ENCODE data around the gene CAMTA1. TPM values are rescaled to one million over a fixed set of nuclear protein-coding genes. Genes with fewer than 3 reads are reported as not detected.
"Not testable (repeated sequence)": the region's sequence is repeated elsewhere in the genome, so short reads cannot be mapped to it uniquely, and the experiment has no call there.

Gene CAMTA1
- total and polyA plus RNA-seq, 4 donors: 90.5 to 236 (median 195) TPM

DNA sequence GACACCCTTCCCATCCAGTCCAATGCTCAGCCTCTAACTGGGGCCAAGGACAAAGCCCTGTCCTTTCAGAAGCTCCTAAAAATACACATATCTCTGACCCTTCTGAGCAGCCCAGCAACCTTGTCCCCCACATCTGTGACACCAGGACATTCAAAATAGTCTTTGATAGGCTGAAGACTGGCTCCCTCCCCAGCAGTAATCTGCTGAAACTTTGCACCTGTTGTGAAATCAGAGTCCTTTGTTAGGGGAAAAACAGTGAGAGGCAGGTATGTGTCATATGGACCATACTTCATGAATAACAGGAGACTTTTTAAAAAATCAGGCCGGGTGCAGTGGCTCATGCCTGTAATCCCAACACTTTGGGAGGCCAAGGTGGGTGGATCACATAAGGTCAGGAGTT, 903.4 kb downstream of the CAMTA1 start:
- no peaks in the 10 kb centered on the region for H3K27me3 ChIP-seq (ENCODE audit: control insufficient read depth, insufficient read depth, low read length)
- no peaks in the 10 kb centered on the region for H3K9me3 ChIP-seq (ENCODE audit: control insufficient read depth, insufficient read depth, low read length)
- H3K4me3 ChIP-seq (ENCODE audit: low read depth, low read length): no peak overlapping the region
- no peak for DNase-seq (ENCODE audit: low read depth in 4 of 6, low spot score in 6 of 6)
- H3K27ac ChIP-seq (ENCODE audit: low read depth, low read length): no peak overlapping the region
- H3K4me1 ChIP-seq (ENCODE audit: control insufficient read depth, insufficient read depth, low read length): no peaks in the 10 kb centered on the region
- 100% methylated on average over 1 of the region's 1 CpG for WGBS (ENCODE audit: insufficient coverage)
- peaks cover 31% of the 10 kb centered on the region for H3K36me3 ChIP-seq (ENCODE audit: control insufficient read depth, insufficient read depth, low read length)

DNA sequence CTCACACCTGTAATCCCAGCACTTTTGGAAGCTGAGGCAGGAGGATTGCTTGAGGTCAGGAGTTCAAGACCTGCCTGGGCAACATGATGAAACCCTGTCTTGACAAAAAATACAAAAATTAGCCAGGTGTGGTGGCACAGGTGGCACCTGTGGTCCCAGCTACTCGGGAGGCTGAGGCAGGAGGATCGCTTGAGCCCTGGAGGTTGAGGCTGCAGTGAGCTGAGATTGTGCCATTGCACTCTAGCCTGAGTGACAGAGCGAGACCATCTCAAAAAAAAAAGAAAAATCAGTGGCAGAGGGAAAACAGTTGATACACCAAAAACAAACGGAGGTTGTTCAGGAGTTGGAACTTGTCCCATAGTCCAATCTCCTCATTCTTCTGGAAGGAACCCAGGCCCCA, 904.1 kb downstream of the CAMTA1 start:
- H3K27me3 ChIP-seq (ENCODE audit: control insufficient read depth, insufficient read depth, low read length); H3K9me3 ChIP-seq (ENCODE audit: control insufficient read depth, insufficient read depth, low read length); H3K4me1 ChIP-seq (ENCODE audit: control insufficient read depth, insufficient read depth, low read length); H3K27ac ChIP-seq (ENCODE audit: low read depth, low read length); H3K4me3 ChIP-seq (ENCODE audit: low read depth, low read length): not testable (repeated sequence)
- DNase-seq (ENCODE audit: low read depth in 4 of 6, low spot score in 6 of 6): peak in 1 of 6 donors; percentile 25
- 60% methylated on average over 4 of the region's 4 CpGs for WGBS (ENCODE audit: insufficient coverage)
- H3K36me3 ChIP-seq (ENCODE audit: control insufficient read depth, insufficient read depth, low read length): peaks cover 25% of the 10 kb centered on the region

- Histone ChIP-seq H3K36me3 (ENCODE audit: control insufficient read depth, insufficient read depth, low read length) (peaks cover 20% of the 10 kb centered on the region), H3K27ac (ENCODE audit: low read depth, low read length) (no peak overlapping the region), H3K9me3 (ENCODE audit: control insufficient read depth, insufficient read depth, low read length) (no peaks in the 10 kb centered on the region), H3K4me1 (ENCODE audit: control insufficient read depth, insufficient read depth, low read length) (peaks cover 7% of the 10 kb centered on the region), H3K4me3 (ENCODE audit: low read depth, low read length) (no peak overlapping the region), H3K27me3 (ENCODE audit: control insufficient read depth, insufficient read depth, low read length) (no peaks in the 10 kb centered on the region)
- 87% methylated on average over 9 of the region's 10 CpGs for WGBS (ENCODE audit: insufficient coverage)
- DNase-seq (ENCODE audit: low read depth in 4 of 6, low spot score in 6 of 6): no peak
Observed at GRCh38 chr1:7690076-7690475, 904.8 kb downstream of the CAMTA1 start.

DNA sequence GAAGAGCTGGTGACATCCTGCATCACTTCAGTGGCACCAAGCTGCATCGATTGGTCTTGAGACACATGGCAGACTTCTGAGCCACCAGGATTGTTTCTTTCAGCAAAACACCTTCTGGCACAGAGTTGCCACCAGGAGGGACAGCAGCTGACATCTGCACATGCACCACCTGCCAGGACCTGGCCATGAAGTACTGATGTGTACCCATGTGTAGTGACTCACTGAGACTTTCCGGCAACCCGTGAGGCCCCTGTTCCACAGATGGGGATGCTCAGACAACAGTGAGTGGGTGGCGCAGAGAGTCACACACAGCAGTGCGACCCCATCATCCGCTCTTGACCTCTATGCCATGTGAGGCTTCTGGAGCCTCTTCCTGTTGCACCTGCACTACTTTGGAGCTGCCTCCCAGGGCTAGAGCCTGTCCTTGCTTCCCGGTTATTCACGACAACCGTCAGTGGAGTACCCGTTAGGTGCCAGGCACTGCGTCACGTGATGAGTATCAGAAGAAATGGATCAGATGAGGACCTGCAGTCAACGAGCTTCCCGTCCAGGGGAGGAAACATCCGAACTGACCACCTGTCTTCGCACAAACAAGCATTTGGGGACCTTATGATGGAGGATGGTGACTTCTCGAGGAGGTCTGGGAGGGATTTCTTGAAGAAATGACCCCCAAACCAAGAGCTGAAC, 905.4 kb downstream of the CAMTA1 start:
- peaks cover 17% of the 10 kb centered on the region for H3K36me3 ChIP-seq (ENCODE audit: control insufficient read depth, insufficient read depth, low read length)
- no peak overlapping the region for H3K4me3 ChIP-seq (ENCODE audit: low read depth, low read length)
- H3K4me1 ChIP-seq (ENCODE audit: control insufficient read depth, insufficient read depth, low read length): peaks cover 13% of the 10 kb centered on the region
- no peak overlapping the region for H3K27ac ChIP-seq (ENCODE audit: low read depth, low read length)
- no peaks in the 10 kb centered on the region for H3K9me3 ChIP-seq (ENCODE audit: control insufficient read depth, insufficient read depth, low read length)
- no peaks in the 10 kb centered on the region for H3K27me3 ChIP-seq (ENCODE audit: control insufficient read depth, insufficient read depth, low read length)
- WGBS (ENCODE audit: insufficient coverage): 95% methylated on average over 16 of the region's 17 CpGs
- DNase-seq (ENCODE audit: low read depth in 4 of 6, low spot score in 6 of 6): no peak

DNA sequence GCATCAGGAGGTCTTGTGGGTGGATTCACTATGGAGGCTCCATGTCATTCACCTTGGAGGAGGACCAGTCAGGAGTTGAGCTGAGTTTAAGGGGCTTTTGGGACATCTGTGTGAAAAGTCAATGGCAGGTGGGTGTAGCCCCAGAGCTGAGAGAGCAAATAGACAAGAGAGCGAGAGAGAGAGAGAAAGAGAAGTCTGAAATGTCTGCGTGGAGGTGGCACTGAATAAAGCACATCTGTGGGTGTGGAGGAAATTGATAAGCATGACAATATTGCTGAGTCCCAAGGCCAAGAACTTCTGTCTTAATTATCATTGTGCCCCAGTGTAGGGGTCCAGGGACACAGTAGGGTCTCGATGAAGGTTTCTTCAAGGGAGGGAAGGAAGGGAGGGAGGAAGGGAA, 906.3 kb downstream of the CAMTA1 start:
- WGBS (ENCODE audit: insufficient coverage): 84% methylated on average over 3 of the region's 3 CpGs
- no peaks in the 10 kb centered on the region for H3K27me3 ChIP-seq (ENCODE audit: control insufficient read depth, insufficient read depth, low read length)
- no peaks in the 10 kb centered on the region for H3K9me3 ChIP-seq (ENCODE audit: control insufficient read depth, insufficient read depth, low read length)
- H3K27ac ChIP-seq (ENCODE audit: low read depth, low read length): no peak overlapping the region
- peaks cover 14% of the 10 kb centered on the region for H3K4me1 ChIP-seq (ENCODE audit: control insufficient read depth, insufficient read depth, low read length)
- no peak overlapping the region for H3K4me3 ChIP-seq (ENCODE audit: low read depth, low read length)
- H3K36me3 ChIP-seq (ENCODE audit: control insufficient read depth, insufficient read depth, low read length): peaks cover 17% of the 10 kb centered on the region
- no peak for DNase-seq (ENCODE audit: low read depth in 4 of 6, low spot score in 6 of 6)

DNA sequence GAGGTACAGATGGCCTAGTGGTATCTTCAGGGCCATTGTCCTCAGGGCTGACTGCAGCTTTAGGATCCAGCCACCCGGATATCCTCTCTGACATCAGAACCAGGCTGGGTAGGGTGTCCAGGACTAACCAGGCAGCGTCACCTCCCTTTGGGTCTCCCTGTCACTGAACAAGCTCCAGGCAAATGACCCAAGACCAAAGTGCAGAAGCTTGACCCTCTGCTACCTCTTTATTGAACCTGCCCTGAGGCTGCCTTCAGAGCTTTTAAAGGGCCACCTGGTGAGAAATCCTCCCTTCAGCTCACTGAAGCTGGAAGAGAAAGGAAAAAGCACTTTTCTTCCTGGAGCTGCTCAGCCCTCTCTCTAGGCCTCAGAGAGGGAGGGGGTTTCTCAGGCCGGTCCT, 906.8 kb downstream of the CAMTA1 start:
- Histone ChIP-seq H3K36me3 (ENCODE audit: control insufficient read depth, insufficient read depth, low read length) (peaks cover 17% of the 10 kb centered on the region), H3K27me3 (ENCODE audit: control insufficient read depth, insufficient read depth, low read length) (no peaks in the 10 kb centered on the region), H3K4me3 (ENCODE audit: low read depth, low read length) (no peak overlapping the region), H3K27ac (ENCODE audit: low read depth, low read length) (no peak overlapping the region), H3K4me1 (ENCODE audit: control insufficient read depth, insufficient read depth, low read length) (peaks cover 14% of the 10 kb centered on the region), H3K9me3 (ENCODE audit: control insufficient read depth, insufficient read depth, low read length) (no peaks in the 10 kb centered on the region)
- 89% methylated on average over 2 of the region's 3 CpGs for WGBS (ENCODE audit: insufficient coverage)
- no peak for DNase-seq (ENCODE audit: low read depth in 4 of 6, low spot score in 6 of 6)

DNA sequence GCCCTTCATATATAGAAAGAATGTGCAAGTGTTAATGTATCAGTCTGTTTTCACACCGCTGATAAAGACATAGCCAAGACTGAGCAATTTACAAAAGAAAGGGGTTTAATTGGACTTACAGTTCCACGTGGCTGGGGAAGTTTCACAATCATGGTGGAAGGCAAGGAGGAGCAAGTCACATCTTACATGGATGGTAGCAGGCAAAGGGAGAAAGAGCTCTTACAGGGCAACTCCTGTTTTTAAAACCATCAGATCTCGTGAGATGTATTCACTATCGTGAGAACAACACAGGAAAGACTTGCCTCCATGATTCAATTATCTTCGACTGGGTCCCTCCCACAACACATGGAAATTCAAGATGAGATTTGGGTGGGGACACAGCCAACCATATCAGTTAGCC, 907.8 kb downstream of the CAMTA1 start:
- WGBS (ENCODE audit: insufficient coverage): 93% methylated on average over 2 of the region's 5 CpGs
- not testable (repeated sequence) for H3K27me3 ChIP-seq (ENCODE audit: control insufficient read depth, insufficient read depth, low read length); H3K4me3 ChIP-seq (ENCODE audit: low read depth, low read length); H3K9me3 ChIP-seq (ENCODE audit: control insufficient read depth, insufficient read depth, low read length); H3K27ac ChIP-seq (ENCODE audit: low read depth, low read length); DNase-seq (ENCODE audit: low read depth in 4 of 6, low spot score in 6 of 6)
- peaks cover 14% of the 10 kb centered on the region for H3K36me3 ChIP-seq (ENCODE audit: control insufficient read depth, insufficient read depth, low read length)
- H3K4me1 ChIP-seq (ENCODE audit: control insufficient read depth, insufficient read depth, low read length): peaks cover 14% of the 10 kb centered on the region

GRCh38 chr1:7693662-7694061, 908.4 kb downstream of the CAMTA1 start:
- no peak for DNase-seq (ENCODE audit: low read depth in 4 of 6, low spot score in 6 of 6)

GRCh38 chr1:7694600-7695496, 909.6 kb downstream of the CAMTA1 start:
- H3K9me3 ChIP-seq (ENCODE audit: control insufficient read depth, insufficient read depth, low read length): no peaks in the 10 kb centered on the region
- WGBS (ENCODE audit: insufficient coverage): 50% methylated on average over 9 of the region's 17 CpGs
- DNase-seq (ENCODE audit: low read depth in 4 of 6, low spot score in 6 of 6): peak in 1 of 6 donors; percentile 71
- no peak overlapping the region for H3K27ac ChIP-seq (ENCODE audit: low read depth, low read length)
- no peaks in the 10 kb centered on the region for H3K27me3 ChIP-seq (ENCODE audit: control insufficient read depth, insufficient read depth, low read length)
- H3K36me3 ChIP-seq (ENCODE audit: control insufficient read depth, insufficient read depth, low read length): peaks cover 16% of the 10 kb centered on the region
- peaks cover 14% of the 10 kb centered on the region for H3K4me1 ChIP-seq (ENCODE audit: control insufficient read depth, insufficient read depth, low read length)
- H3K4me3 ChIP-seq (ENCODE audit: low read depth, low read length): no peak overlapping the region

More at GRCh38 chr1:7693662-7694061, 908.4 kb downstream of the CAMTA1 start:
- Histone ChIP-seq H3K27me3 (ENCODE audit: control insufficient read depth, insufficient read depth, low read length) (no peaks in the 10 kb centered on the region), H3K4me3 (ENCODE audit: low read depth, low read length) (no peak overlapping the region), H3K9me3 (ENCODE audit: control insufficient read depth, insufficient read depth, low read length) (no peaks in the 10 kb centered on the region), H3K4me1 (ENCODE audit: control insufficient read depth, insufficient read depth, low read length) (peaks cover 14% of the 10 kb centered on the region), H3K36me3 (ENCODE audit: control insufficient read depth, insufficient read depth, low read length) (peaks cover 17% of the 10 kb centered on the region), H3K27ac (ENCODE audit: low read depth, low read length) (no peak overlapping the region)
- 39% methylated on average over 2 of the region's 2 CpGs for WGBS (ENCODE audit: insufficient coverage)
